OCI-LY7 (cell line): ENCODE measurements around the gene HEATR9. TPM values are rescaled to one million over a fixed set of nuclear protein-coding genes. Genes with fewer than 3 reads are reported as not detected.

Experiments used
- BruUV-seq: library from RNA; stranded (reverse); fragments of 400-500 nt; replicated peaks from 2 replicates; lab custom pipeline; 2021; lab: Mats Ljungman, UMichigan
- CTCF ChIA-PET: fragments of 300-600 bp; sonication (Branson Sonifier 250); formaldehyde crosslinking; loops from one replicate; lab custom pipeline; 2022; ENCODE audit warnings: antibody characterized with exemption; ENCODE audit not compliant: unreplicated experiment; lab: Charles Lee
- POLR2A ChIA-PET: fragments of 300-600 bp; sonication (Branson Sonifier 250); formaldehyde crosslinking; loops from one replicate; lab custom pipeline; 2022; ENCODE audit warnings: antibody characterized with exemption; lab: Charles Lee
- DNase-seq: peaks from one replicate; pipeline ENCODE4 v3.0.0-alpha.2; 2015; ENCODE audit warnings: low spot score
- H2AFZ ChIP-seq: fragments of 200-600 bp; sonication (generic), shearing (Covaris generic); 2 replicates; pipeline ENCODE4 v1.6.1; 2014; ENCODE audit warnings: mild to moderate bottlenecking, antibody characterized with exemption, low read length, moderate library complexity
- H3K27ac ChIP-seq: fragments of 200-600 bp; sonication (generic); 2 replicates; pipeline ENCODE4 v1.5.1; 2014; ENCODE audit warnings: mixed run types, low read depth, mild to moderate bottlenecking, moderate library complexity, low read length, inconsistent platforms; ENCODE audit not compliant: poor library complexity, severe bottlenecking
- H3K36me3 ChIP-seq: fragments of 200-600 bp; sonication (generic); 2 replicates; pipeline ENCODE4 v1.6.1; 2014; ENCODE audit warnings: mild to moderate bottlenecking, antibody characterized with exemption, low read length, moderate library complexity, mixed read lengths; ENCODE audit not compliant: insufficient read depth
- H3K4me1 ChIP-seq: fragments of 200-600 bp; sonication (generic); 2 replicates; pipeline ENCODE4 v1.5.1; 2014; ENCODE audit warnings: mild to moderate bottlenecking, low read length; ENCODE audit not compliant: insufficient read depth, poor library complexity, severe bottlenecking
- H3K4me2 ChIP-seq: fragments of 200-600 bp; sonication (generic); 2 replicates; pipeline ENCODE4 v1.6.1; 2014; ENCODE audit warnings: mild to moderate bottlenecking, low read length
- H3K4me3 ChIP-seq: fragments of 200-600 bp; sonication (generic); 2 replicates; pipeline ENCODE4 v1.5.1; 2014; ENCODE audit warnings: mild to moderate bottlenecking, low read depth, low read length; ENCODE audit not compliant: poor library complexity, severe bottlenecking
- H3K79me2 ChIP-seq: fragments of 200-600 bp; sonication (generic); 2 replicates; pipeline ENCODE4 v1.6.1; 2016; ENCODE audit warnings: low read depth, mild to moderate bottlenecking, low read length, moderate library complexity, mixed read lengths; ENCODE audit not compliant: insufficient read depth
- H3K9me2 ChIP-seq: fragments of 200-600 bp; sonication (generic); 2 replicates; pipeline ENCODE4 v1.6.1; 2016; ENCODE audit warnings: mild to moderate bottlenecking, low read length, mixed read lengths; ENCODE audit not compliant: insufficient read depth
- H3K9me3 ChIP-seq: fragments of 200-600 bp; sonication (generic); 2 replicates; pipeline ENCODE4 v1.6.1; 2014; ENCODE audit warnings: mild to moderate bottlenecking, mixed run types, low read length, mixed read lengths
- H4K20me1 ChIP-seq: fragments of 200-600 bp; sonication (generic); 2 replicates; pipeline ENCODE4 v1.6.1; 2014; ENCODE audit warnings: mild to moderate bottlenecking, antibody characterized with exemption, low read length, moderate library complexity, mixed read lengths; ENCODE audit not compliant: insufficient read depth
- EZH2phosphoT487 ChIP-seq: fragments of 200-600 bp; sonication (generic); IDR thresholded peaks from 2 replicates; pipeline ENCODE4 v1.6.1; 2018; ENCODE audit warnings: low read depth, borderline replicate concordance, mild to moderate bottlenecking, mixed run types, antibody characterized with exemption, low read length, moderate library complexity, mixed read lengths
- intact Hi-C: fragments of 100-400 bp; cut with micrococcal nuclease; formaldehyde crosslinking; loops from one replicate; pipeline ENCODE4 v1.10.0; 2022; ENCODE audit not compliant: unreplicated experiment
- total RNA-seq, 2 experiments: library from RNA; depleted of rRNA in 1 of 2; stranded (reverse); fragments of >200 nt in 1 of 2; shearing (Covaris generic) in 1 of 2; gene quantifications; 2 replicates each; pipeline ENCODE4 v1.2.3, GENCODE V29; 2014 to 2022
- TF ChIP-seq, protein P1 (sequence below): fragments of 200-600 bp; sonication (generic); conservative IDR thresholded peaks from 2 replicates; pipeline ENCODE4 v1.5.1; 2014; ENCODE audit warnings: mild to moderate bottlenecking, antibody characterized with exemption, low read length, moderate library complexity, mixed read lengths

HEATR9 gene
- total RNA-seq, 2 experiments from 2014 or later = not detected

GRCh38 chr17:35895636-35896587, 27.2 kb upstream of the HEATR9 start:
- Histone ChIP-seq H3K27ac (no peak overlapping the region), H2AFZ (no peak overlapping the region)
- CTCF ChIA-PET = no interaction called here

DNA sequence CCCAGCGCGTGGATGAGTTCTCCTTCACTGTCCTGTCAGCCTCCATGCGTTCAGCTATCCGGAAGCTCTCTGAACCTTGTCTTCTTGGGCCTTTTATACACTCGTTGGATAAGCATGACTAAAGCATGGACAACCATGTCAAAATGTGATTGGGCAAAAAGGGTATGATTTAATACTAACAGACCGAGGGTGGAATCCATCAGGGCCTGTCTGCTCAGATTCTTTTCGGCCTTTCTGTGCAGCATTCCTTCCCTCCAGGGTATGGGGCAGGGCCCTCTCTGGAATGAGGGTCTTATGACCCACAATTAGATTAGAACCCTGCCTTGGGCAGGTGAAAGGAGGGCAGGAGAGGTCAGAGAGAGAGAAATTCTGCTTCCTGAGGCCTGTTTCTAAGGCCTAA, 25.5 kb upstream of the HEATR9 start:
- ChIA-PET CTCF (no interaction called here), POLR2A (interaction anchor here (0.6 to 0.7 kb wide), 2 partner anchors 205 to 271 kb away, joined by 3 read pairs; no protein-coding TSS in a partner anchor)
- no TSS peak for BruUV-seq
- no peak for DNase-seq
- Histone ChIP-seq H3K9me2 (no peaks in the 10 kb centered on the region), H4K20me1 (no peaks in the 10 kb centered on the region), H3K9me3 (no peaks in the 10 kb centered on the region), H3K79me2 (no peaks in the 10 kb centered on the region), H3K4me2 (no peak overlapping the region), H2AFZ (no peak overlapping the region), H3K27ac (no peak overlapping the region), H3K36me3 (no peaks in the 10 kb centered on the region), H3K4me1 (no peaks in the 10 kb centered on the region), H3K4me3 (no peak overlapping the region)
- TF ChIP-seq EZH2phosphoT487 = no peak
- TF ChIP-seq, protein P1, sequence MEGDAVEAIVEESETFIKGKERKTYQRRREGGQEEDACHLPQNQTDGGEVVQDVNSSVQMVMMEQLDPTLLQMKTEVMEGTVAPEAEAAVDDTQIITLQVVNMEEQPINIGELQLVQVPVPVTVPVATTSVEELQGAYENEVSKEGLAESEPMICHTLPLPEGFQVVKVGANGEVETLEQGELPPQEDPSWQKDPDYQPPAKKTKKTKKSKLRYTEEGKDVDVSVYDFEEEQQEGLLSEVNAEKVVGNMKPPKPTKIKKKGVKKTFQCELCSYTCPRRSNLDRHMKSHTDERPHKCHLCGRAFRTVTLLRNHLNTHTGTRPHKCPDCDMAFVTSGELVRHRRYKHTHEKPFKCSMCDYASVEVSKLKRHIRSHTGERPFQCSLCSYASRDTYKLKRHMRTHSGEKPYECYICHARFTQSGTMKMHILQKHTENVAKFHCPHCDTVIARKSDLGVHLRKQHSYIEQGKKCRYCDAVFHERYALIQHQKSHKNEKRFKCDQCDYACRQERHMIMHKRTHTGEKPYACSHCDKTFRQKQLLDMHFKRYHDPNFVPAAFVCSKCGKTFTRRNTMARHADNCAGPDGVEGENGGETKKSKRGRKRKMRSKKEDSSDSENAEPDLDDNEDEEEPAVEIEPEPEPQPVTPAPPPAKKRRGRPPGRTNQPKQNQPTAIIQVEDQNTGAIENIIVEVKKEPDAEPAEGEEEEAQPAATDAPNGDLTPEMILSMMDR = no peak
- intact Hi-C loops = no loop called here

More at GRCh38 chr17:35895636-35896587, 27.2 kb upstream of the HEATR9 start:
- Histone ChIP-seq H3K4me3 (no peak overlapping the region), H3K4me1 (no peaks in the 10 kb centered on the region), H3K9me2 (no peaks in the 10 kb centered on the region), H3K4me2 (no peak overlapping the region), H3K79me2 (no peaks in the 10 kb centered on the region), H3K36me3 (no peaks in the 10 kb centered on the region), H4K20me1 (no peaks in the 10 kb centered on the region), H3K9me3 (no peaks in the 10 kb centered on the region)
- intact Hi-C loops = no loop called here
- no peak for DNase-seq
- BruUV-seq = no TSS peak
- TF ChIP-seq, protein P1 = no peak
- TF ChIP-seq EZH2phosphoT487 = no peak
- POLR2A ChIA-PET = no interaction called here

DNA sequence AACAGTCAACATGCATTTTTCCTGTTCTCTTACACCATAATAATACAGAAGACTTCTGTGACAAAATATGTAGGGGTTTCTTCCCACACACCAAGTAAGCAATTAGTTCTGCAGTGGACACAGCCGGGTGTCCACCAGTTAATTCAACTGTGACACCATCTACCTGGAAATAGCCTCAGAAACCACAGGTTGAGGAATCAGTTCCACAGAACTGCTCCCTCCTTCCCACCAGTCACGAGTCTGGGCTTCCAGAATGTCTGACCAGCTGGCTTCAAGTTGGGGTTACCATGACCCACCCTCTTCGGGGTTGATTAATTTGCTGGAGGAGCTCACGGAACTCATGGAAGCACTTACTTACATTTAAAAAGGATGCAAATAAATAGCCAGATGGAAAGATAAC, 25.1 kb upstream of the HEATR9 start:
- BruUV-seq = no TSS peak
- ChIA-PET CTCF (no interaction called here), POLR2A (no interaction called here)
- H3K9me2 ChIP-seq = no peaks in the 10 kb centered on the region
- no peak overlapping the region for H2AFZ ChIP-seq
- no peaks in the 10 kb centered on the region for H3K4me1 ChIP-seq
- H4K20me1 ChIP-seq = no peaks in the 10 kb centered on the region
- no peaks in the 10 kb centered on the region for H3K79me2 ChIP-seq
- H3K27ac ChIP-seq = no peak overlapping the region
- no peaks in the 10 kb centered on the region for H3K9me3 ChIP-seq
- no peak overlapping the region for H3K4me3 ChIP-seq
- no peak for DNase-seq
- H3K4me2 ChIP-seq = no peak overlapping the region
- H3K36me3 ChIP-seq = no peaks in the 10 kb centered on the region
- intact Hi-C loops = no loop called here
- TF ChIP-seq, protein P1 = no peak
- TF ChIP-seq EZH2phosphoT487 = no peak
